Measurements from ENCODE around the gene TAOK3.

GRCh38 chr12:118302053-118302452 lies 70.7 kb downstream of the TAOK3 start:
- TF ChIP-seq CTCF (IDR thresholded peaks at IDR 0.05) (no peak), EZH2 (IDR thresholded peaks at IDR 0.05) (no peak), EZH2phosphoT487 (IDR thresholded peaks at IDR 0.05) (no peak)
